Measurements from ENCODE around the gene GMIP. TPM values are rescaled to one million over a fixed set of nuclear protein-coding genes. Genes with fewer than 3 reads are reported as not detected.
A peak's percentile ranks its signal among the peaks of the same experiment; 100 is the strongest.

GMIP gene
- total RNA-seq, 2 experiments from 2014 or later: 89.6 to 97.0 TPM

- Histone ChIP-seq H3K4me3 (ENCODE audit: low read length) (no peak overlapping the region), H3K36me3 (ENCODE audit: insufficient read depth, low read length) (peaks cover 70% of the 10 kb centered on the region), H3K9me3 (ENCODE audit: control insufficient read depth in 1 of 2, insufficient read depth in 1 of 2, low read length in 2 of 2) (no peaks in the 10 kb centered on the region), H3K27ac (ENCODE audit: low read depth in 1 of 2, low read length in 2 of 2) (no peak overlapping the region), H3K4me1 (ENCODE audit: insufficient read depth, low read length) (peaks cover 20% of the 10 kb centered on the region), H3K27me3 (ENCODE audit: control insufficient read depth in 1 of 2, insufficient read depth in 2 of 2, low read length in 2 of 2) (no peaks in the 10 kb centered on the region)
- DNase-seq (no peak), ATAC-seq (ENCODE audit: poor library complexity) (no peak)
- peaks cover 12% of the 10 kb centered on the region for H3K4me1 Mint-ChIP-seq (ENCODE audit: low read depth)
- no peak overlapping the region for H3K27ac Mint-ChIP-seq
- no peak overlapping the region for H3K4me3 Mint-ChIP-seq
- no peaks in the 10 kb centered on the region for H3K27me3 Mint-ChIP-seq
- POLR2A ChIA-PET: interaction anchor here (1.0 kb wide), 1 partner anchor 30 kb away, joined by 4 read pairs; no protein-coding TSS in a partner anchor
- CTCF ChIA-PET: no interaction called here
- H3K36me3 Mint-ChIP-seq (ENCODE audit: low read depth): peaks cover 71% of the 10 kb centered on the region
- intact Hi-C loops (cut with DNase I, micrococcal nuclease): no loop called here
- no peaks in the 10 kb centered on the region for H3K9me3 Mint-ChIP-seq
- TF ChIP-seq CTCF (IDR thresholded peaks at IDR 0.05): no peak
These were observed 10.8 kb downstream of the GMIP start for GRCh38 chr19:19632661-19633060.

GRCh38 chr19:19631346-19631745 is 12.1 kb downstream of the GMIP start:
- DNase-seq (no peak), ATAC-seq (ENCODE audit: poor library complexity) (no peak)
- Mint-ChIP-seq H3K27me3 (no peaks in the 10 kb centered on the region), H3K9me3 (no peaks in the 10 kb centered on the region), H3K36me3 (ENCODE audit: low read depth) (peaks cover 73% of the 10 kb centered on the region), H3K27ac (peak overlapping the region; percentile 87), H3K4me3 (peak overlapping the region; percentile 65), H3K4me1 (ENCODE audit: low read depth) (peaks cover 23% of the 10 kb centered on the region)
- Histone ChIP-seq H3K9me3 (ENCODE audit: control insufficient read depth in 1 of 2, insufficient read depth in 1 of 2, low read length in 2 of 2) (no peaks in the 10 kb centered on the region), H3K27me3 (ENCODE audit: control insufficient read depth in 1 of 2, insufficient read depth in 2 of 2, low read length in 2 of 2) (no peaks in the 10 kb centered on the region), H3K4me1 (ENCODE audit: insufficient read depth, low read length) (peaks cover 33% of the 10 kb centered on the region), H3K36me3 (ENCODE audit: insufficient read depth, low read length) (peaks cover 59% of the 10 kb centered on the region), H3K27ac (ENCODE audit: low read depth in 1 of 2, low read length in 2 of 2) (no peak overlapping the region), H3K4me3 (ENCODE audit: low read length) (no peak overlapping the region)
- POLR2A ChIA-PET: interaction anchor here (0.6 kb wide), 1 partner anchor 1877 kb away, joined by 3 read pairs; no protein-coding TSS in a partner anchor
- intact Hi-C loops (cut with DNase I, micrococcal nuclease): no loop called here
- no peak for TF ChIP-seq CTCF (IDR thresholded peaks at IDR 0.05)
- CTCF ChIA-PET: no interaction called here

GRCh38 chr19:19630426-19630825 is 13.0 kb downstream of the GMIP start:
- H3K36me3 Mint-ChIP-seq (ENCODE audit: low read depth): peaks cover 68% of the 10 kb centered on the region
- Histone ChIP-seq H3K9me3 (ENCODE audit: control insufficient read depth in 1 of 2, insufficient read depth in 1 of 2, low read length in 2 of 2) (no peaks in the 10 kb centered on the region), H3K27me3 (ENCODE audit: control insufficient read depth in 1 of 2, insufficient read depth in 2 of 2, low read length in 2 of 2) (no peaks in the 10 kb centered on the region), H3K36me3 (ENCODE audit: insufficient read depth, low read length) (peaks cover 51% of the 10 kb centered on the region), H3K4me1 (ENCODE audit: insufficient read depth, low read length) (peaks cover 35% of the 10 kb centered on the region), H3K27ac (ENCODE audit: low read depth in 1 of 2, low read length in 2 of 2) (no peak overlapping the region), H3K4me3 (ENCODE audit: low read length) (no peak overlapping the region)
- peak overlapping the region; percentile 38 for H3K4me3 Mint-ChIP-seq
- ATAC-seq (ENCODE audit: poor library complexity) (no peak), DNase-seq (peak in 1 of 14 experiments; percentile 18)
- no peak for TF ChIP-seq CTCF (IDR thresholded peaks at IDR 0.05)
- CTCF ChIA-PET: interaction anchor here (2.5 kb wide), 1 partner anchor 98 kb away, joined by 10 read pairs; no protein-coding TSS in a partner anchor
- intact Hi-C loops (cut with DNase I, micrococcal nuclease): no loop called here
- H3K27me3 Mint-ChIP-seq: no peaks in the 10 kb centered on the region
- POLR2A ChIA-PET: no interaction called here
- no peaks in the 10 kb centered on the region for H3K9me3 Mint-ChIP-seq
- peak overlapping the region; percentile 87 for H3K27ac Mint-ChIP-seq
- H3K4me1 Mint-ChIP-seq (ENCODE audit: low read depth): peaks cover 29% of the 10 kb centered on the region
